ENCODE data around the gene SYNE4. TPM values are rescaled to one million over a fixed set of nuclear protein-coding genes. Genes with fewer than 3 reads are reported as not detected.

SYNE4 gene
- total RNA-seq, 1 donor from 2014 or later, result 32.8 TPM

DNA sequence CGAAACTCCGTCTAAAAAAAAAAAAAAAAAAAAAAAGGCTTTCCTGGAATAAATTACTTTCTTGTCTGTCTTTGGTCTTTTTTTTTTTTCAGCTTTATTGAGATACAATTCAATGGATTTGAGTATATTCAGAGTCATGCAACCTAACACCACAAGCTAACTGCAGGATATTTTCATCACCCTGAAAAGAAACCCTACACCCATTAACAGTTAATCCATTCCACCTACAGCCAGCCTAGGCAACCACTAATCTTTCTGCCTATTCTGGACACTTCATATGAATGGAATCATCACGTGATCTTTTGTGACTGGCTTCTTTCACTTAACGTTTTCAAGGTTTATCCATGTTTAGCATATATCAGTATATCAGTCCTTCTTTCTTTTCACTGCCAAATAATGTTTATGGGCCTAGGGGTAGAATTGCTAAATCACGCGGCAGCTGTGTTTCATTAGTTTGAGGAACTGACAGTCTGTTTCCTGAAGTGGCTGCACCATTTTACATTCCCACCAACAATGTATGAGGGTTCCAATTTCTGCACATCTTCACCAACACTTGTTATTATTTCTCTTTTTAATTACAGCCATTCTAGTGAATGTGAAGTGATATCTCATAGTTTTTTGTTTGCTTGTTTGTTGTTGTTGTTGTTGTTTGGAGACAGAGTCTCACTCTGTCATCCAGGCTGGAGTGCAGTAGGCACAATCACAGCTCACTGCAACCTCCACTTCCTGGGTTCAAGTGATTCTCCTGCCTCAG is 52.6 kb downstream of the SYNE4 start:
- TF ChIP-seq, protein P1, sequence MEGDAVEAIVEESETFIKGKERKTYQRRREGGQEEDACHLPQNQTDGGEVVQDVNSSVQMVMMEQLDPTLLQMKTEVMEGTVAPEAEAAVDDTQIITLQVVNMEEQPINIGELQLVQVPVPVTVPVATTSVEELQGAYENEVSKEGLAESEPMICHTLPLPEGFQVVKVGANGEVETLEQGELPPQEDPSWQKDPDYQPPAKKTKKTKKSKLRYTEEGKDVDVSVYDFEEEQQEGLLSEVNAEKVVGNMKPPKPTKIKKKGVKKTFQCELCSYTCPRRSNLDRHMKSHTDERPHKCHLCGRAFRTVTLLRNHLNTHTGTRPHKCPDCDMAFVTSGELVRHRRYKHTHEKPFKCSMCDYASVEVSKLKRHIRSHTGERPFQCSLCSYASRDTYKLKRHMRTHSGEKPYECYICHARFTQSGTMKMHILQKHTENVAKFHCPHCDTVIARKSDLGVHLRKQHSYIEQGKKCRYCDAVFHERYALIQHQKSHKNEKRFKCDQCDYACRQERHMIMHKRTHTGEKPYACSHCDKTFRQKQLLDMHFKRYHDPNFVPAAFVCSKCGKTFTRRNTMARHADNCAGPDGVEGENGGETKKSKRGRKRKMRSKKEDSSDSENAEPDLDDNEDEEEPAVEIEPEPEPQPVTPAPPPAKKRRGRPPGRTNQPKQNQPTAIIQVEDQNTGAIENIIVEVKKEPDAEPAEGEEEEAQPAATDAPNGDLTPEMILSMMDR (IDR thresholded peaks at IDR 0.05; ENCODE audit: unreplicated experiment), result no peak
- no peak overlapping the region for H3K4me3 Mint-ChIP-seq (ENCODE audit: low read depth)
- no peaks in the 10 kb centered on the region for H3K36me3 Mint-ChIP-seq (ENCODE audit: insufficient read depth)
- H3K27ac Mint-ChIP-seq, result no peak overlapping the region
- H3K27me3 Mint-ChIP-seq, result peaks cover 52% of the 10 kb centered on the region
- no peaks in the 10 kb centered on the region for H3K4me1 Mint-ChIP-seq (ENCODE audit: low read depth)
- no peak for DNase-seq (ENCODE audit: low spot score, unreplicated experiment)
- no peaks in the 10 kb centered on the region for H3K9me3 Mint-ChIP-seq (ENCODE audit: low read depth)

Other genes with a start within 250 kb of the SYNE4 start
- gene ARHGAP33, start 233.2 kb downstream of the SYNE4 start, total RNA-seq, result 46.3 and 54.3 TPM in 2 replicates
- 5.3 TPM in 2 replicates for gene PRODH2, start 196.0 kb downstream of the SYNE4 start, total RNA-seq
- gene NPHS1, start 156.3 kb downstream of the SYNE4 start, total RNA-seq, result 15.7 and 17.5 TPM in 2 replicates
- gene KIRREL2, start 151.9 kb downstream of the SYNE4 start, total RNA-seq, result 97.5 and 100.0 TPM in 2 replicates
- gene APLP1, start 140.2 kb downstream of the SYNE4 start, total RNA-seq, result 134 and 135 TPM in 2 replicates
- gene NFKBID, start 108.3 kb downstream of the SYNE4 start, total RNA-seq, result 11.4 and 13.9 TPM in 2 replicates
- gene HCST, start 106.3 kb downstream of the SYNE4 start, total RNA-seq, result 1.6 TPM in 1 of 2 replicates, not detected in the other
- not detected in 2 replicates for gene TYROBP, start 100.5 kb downstream of the SYNE4 start, total RNA-seq
- gene LRFN3, start 72.4 kb downstream of the SYNE4 start, total RNA-seq, result 31.0 and 31.5 TPM in 2 replicates
- 13.3 and 14.4 TPM in 2 replicates for gene SDHAF1, start 13.6 kb downstream of the SYNE4 start, total RNA-seq
- 32.9 and 36.8 TPM in 2 replicates for gene ALKBH6, start 5.4 kb upstream of the SYNE4 start, total RNA-seq
- gene CLIP3, start 24.1 kb upstream of the SYNE4 start, total RNA-seq, result 16.2 and 17.9 TPM in 2 replicates
- 10.1 and 10.4 TPM in 2 replicates for gene THAP8, start 45.5 kb upstream of the SYNE4 start, total RNA-seq
- gene WDR62, start 46.1 kb upstream of the SYNE4 start, total RNA-seq, result 9.2 and 10.6 TPM in 2 replicates
- 0.47 TPM in 1 of 2 replicates, not detected in the other for gene OVOL3, start 102.3 kb upstream of the SYNE4 start, total RNA-seq
- gene POLR2I, start 106.1 kb upstream of the SYNE4 start, total RNA-seq, result 84.8 and 85.8 TPM in 2 replicates
- gene TBCB, start 106.7 kb upstream of the SYNE4 start, total RNA-seq, result 138 and 148 TPM in 2 replicates
- 427 and 435 TPM in 2 replicates for gene CAPNS1, start 131.3 kb upstream of the SYNE4 start, total RNA-seq
- gene COX7A1, start 143.6 kb upstream of the SYNE4 start, total RNA-seq, result not detected in 2 replicates
- gene ZNF565, start 205.9 kb upstream of the SYNE4 start, total RNA-seq, result 8.2 and 9.0 TPM in 2 replicates
- gene ZNF146, start 206.3 kb upstream of the SYNE4 start, total RNA-seq, result 99.0 and 101 TPM in 2 replicates